ACC112 (cell line): ENCODE data around the gene CRABP1.
"Not testable (repeated sequence)": the region's sequence is repeated elsewhere in the genome, so short reads cannot be mapped to it uniquely, and the experiment has no call there.

Source experiments
- H2AFZ ChIP-seq: fragments of 200-600 bp; sonication (generic); one replicate; pipeline ENCODE4 v1.6.0; 2017; ENCODE audit warnings: antibody characterized with exemption, low read length; ENCODE audit not compliant: unreplicated experiment
- H3K27ac ChIP-seq: fragments of 200-600 bp; sonication (generic); 2 replicates; pipeline ENCODE4 v1.5.1; 2014; ENCODE audit warnings: low read depth, mild to moderate bottlenecking, antibody characterized with exemption, low read length, moderate library complexity
- H3K27me3 ChIP-seq: fragments of 200-600 bp; sonication (generic); 2 replicates; pipeline ENCODE4 v1.6.1; 2014; ENCODE audit warnings: mild to moderate bottlenecking, antibody characterized with exemption, low read length, moderate library complexity, mixed read lengths; ENCODE audit not compliant: insufficient read depth
- H3K36me3 ChIP-seq: fragments of 200-600 bp; sonication (generic); 2 replicates; pipeline ENCODE4 v1.6.1; 2016; ENCODE audit warnings: mild to moderate bottlenecking, antibody characterized with exemption, low read length, moderate library complexity, mixed read lengths; ENCODE audit not compliant: insufficient read depth
- H3K4me1 ChIP-seq: fragments of 200-600 bp; sonication (generic); one replicate; pipeline ENCODE4 v1.6.1; 2016; ENCODE audit warnings: low read length, mixed read lengths; ENCODE audit not compliant: insufficient read depth, unreplicated experiment, control insufficient read depth
- H3K4me3 ChIP-seq: fragments of 200-600 bp; sonication (generic); 2 replicates; pipeline ENCODE4 v1.5.1; 2014; ENCODE audit warnings: mild to moderate bottlenecking, low read depth, low read length
- H3K79me2 ChIP-seq: fragments of 200-600 bp; sonication (generic); one replicate; pipeline ENCODE4 v1.6.0; 2016; ENCODE audit warnings: low read length; ENCODE audit not compliant: control insufficient read depth, unreplicated experiment, insufficient read depth

Gene CRABP1

GRCh38 chr15:78374436-78375393 is 34.6 kb downstream of the CRABP1 start:
- H3K27ac ChIP-seq, result no peak overlapping the region
- H3K79me2 ChIP-seq, result no peaks in the 10 kb centered on the region
- H3K4me3 ChIP-seq, result no peak overlapping the region
- no peaks in the 10 kb centered on the region for H3K36me3 ChIP-seq
- H3K27me3 ChIP-seq, result peaks cover 5% of the 10 kb centered on the region
- H3K4me1 ChIP-seq, result no peaks in the 10 kb centered on the region
- H2AFZ ChIP-seq, result no peak overlapping the region

GRCh38 chr15:78380143-78380542 is 40.0 kb downstream of the CRABP1 start:
- H2AFZ ChIP-seq, H3K4me3 ChIP-seq, H3K27ac ChIP-seq, H3K36me3 ChIP-seq, H3K4me1 ChIP-seq, H3K79me2 ChIP-seq: not testable (repeated sequence)
- peaks cover 37% of the 10 kb centered on the region for H3K27me3 ChIP-seq

GRCh38 chr15:78382114-78382880 is 42.1 kb downstream of the CRABP1 start:
- H3K79me2 ChIP-seq, result no peaks in the 10 kb centered on the region

GRCh38 chr15:78384651-78385050 is 44.5 kb downstream of the CRABP1 start:
- Histone ChIP-seq H3K4me3 (no peak overlapping the region), H3K27me3 (peaks cover 76% of the 10 kb centered on the region), H3K27ac (no peak overlapping the region), H2AFZ (no peak overlapping the region), H3K79me2 (no peaks in the 10 kb centered on the region), H3K36me3 (no peaks in the 10 kb centered on the region), H3K4me1 (no peaks in the 10 kb centered on the region)

More at GRCh38 chr15:78382114-78382880, 42.1 kb downstream of the CRABP1 start:
- no peaks in the 10 kb centered on the region for H3K4me1 ChIP-seq
- H3K4me3 ChIP-seq, result no peak overlapping the region
- H2AFZ ChIP-seq, result no peak overlapping the region
- H3K36me3 ChIP-seq, result no peaks in the 10 kb centered on the region
- H3K27me3 ChIP-seq, result peaks cover 59% of the 10 kb centered on the region
- H3K27ac ChIP-seq, result no peak overlapping the region

- no peaks in the 10 kb centered on the region for H3K36me3 ChIP-seq
- H3K27me3 ChIP-seq, result peaks cover 86% of the 10 kb centered on the region
Measured at GRCh38 chr15:78387246-78388037, 47.3 kb downstream of the CRABP1 start.

GRCh38 chr15:78388865-78389264 is 48.7 kb downstream of the CRABP1 start:
- no peaks in the 10 kb centered on the region for H3K79me2 ChIP-seq
- no peak overlapping the region for H3K4me3 ChIP-seq
- H3K27ac ChIP-seq, result no peak overlapping the region
- peaks cover 77% of the 10 kb centered on the region for H3K27me3 ChIP-seq
- H3K36me3 ChIP-seq, result no peaks in the 10 kb centered on the region
- H3K4me1 ChIP-seq, result no peaks in the 10 kb centered on the region
- no peak overlapping the region for H2AFZ ChIP-seq

More at GRCh38 chr15:78387246-78388037, 47.3 kb downstream of the CRABP1 start:
- Histone ChIP-seq H3K27ac (no peak overlapping the region), H3K4me1 (no peaks in the 10 kb centered on the region), H2AFZ (no peak overlapping the region), H3K79me2 (no peaks in the 10 kb centered on the region), H3K4me3 (no peak overlapping the region)

GRCh38 chr15:78389322-78389721 is 49.2 kb downstream of the CRABP1 start:
- no peak overlapping the region for H3K4me3 ChIP-seq
- no peaks in the 10 kb centered on the region for H3K36me3 ChIP-seq
- no peak overlapping the region for H2AFZ ChIP-seq
- no peaks in the 10 kb centered on the region for H3K4me1 ChIP-seq
- H3K79me2 ChIP-seq, result no peaks in the 10 kb centered on the region
- H3K27me3 ChIP-seq, result peaks cover 77% of the 10 kb centered on the region
- H3K27ac ChIP-seq, result no peak overlapping the region

GRCh38 chr15:78389738-78390137 is 49.6 kb downstream of the CRABP1 start:
- H2AFZ ChIP-seq, result no peak overlapping the region
- H3K4me1 ChIP-seq, result no peaks in the 10 kb centered on the region

GRCh38 chr15:78390242-78390641 is 50.1 kb downstream of the CRABP1 start:
- H3K79me2 ChIP-seq, result no peaks in the 10 kb centered on the region
- H2AFZ ChIP-seq, result no peak overlapping the region
- no peak overlapping the region for H3K27ac ChIP-seq
- no peaks in the 10 kb centered on the region for H3K36me3 ChIP-seq
- peaks cover 74% of the 10 kb centered on the region for H3K27me3 ChIP-seq
- H3K4me1 ChIP-seq, result no peaks in the 10 kb centered on the region
- no peak overlapping the region for H3K4me3 ChIP-seq

More at GRCh38 chr15:78389738-78390137, 49.6 kb downstream of the CRABP1 start:
- Histone ChIP-seq H3K79me2 (no peaks in the 10 kb centered on the region), H3K27ac (no peak overlapping the region), H3K36me3 (no peaks in the 10 kb centered on the region), H3K4me3 (no peak overlapping the region), H3K27me3 (peaks cover 74% of the 10 kb centered on the region)

GRCh38 chr15:78390826-78391225 is 50.7 kb downstream of the CRABP1 start:
- Histone ChIP-seq H3K27ac (no peak overlapping the region), H3K4me3 (no peak overlapping the region), H3K79me2 (no peaks in the 10 kb centered on the region), H3K4me1 (no peaks in the 10 kb centered on the region), H2AFZ (no peak overlapping the region), H3K27me3 (peaks cover 71% of the 10 kb centered on the region), H3K36me3 (no peaks in the 10 kb centered on the region)
